ENCODE data around the gene ARL6IP4.
"Not testable (repeated sequence)": the region's sequence is repeated elsewhere in the genome, so short reads cannot be mapped to it uniquely, and the experiment has no call there.

Gene ARL6IP4

GRCh38 chr12:123011701-123012100 lies 31.2 kb downstream of the ARL6IP4 start:
- no peak for DNase-seq (ENCODE audit: low spot score)

- DNase-seq (ENCODE audit: low spot score) = no peak
Observed at GRCh38 chr12:123013185-123014095, 33.0 kb downstream of the ARL6IP4 start.

- not testable (repeated sequence) for DNase-seq (ENCODE audit: low spot score)
Observed at GRCh38 chr12:123014473-123014872, 34.0 kb downstream of the ARL6IP4 start.

- DNase-seq (ENCODE audit: low spot score) = no peak
Observed at GRCh38 chr12:123017753-123018152, 37.3 kb downstream of the ARL6IP4 start.

GRCh38 chr12:123019841-123020138 lies 39.3 kb downstream of the ARL6IP4 start:
- no peak for DNase-seq (ENCODE audit: low spot score)

- DNase-seq (ENCODE audit: low spot score) = no peak
Observed at GRCh38 chr12:123021688-123022604, 41.5 kb downstream of the ARL6IP4 start.

- no peak for DNase-seq (ENCODE audit: low spot score)
Observed at GRCh38 chr12:123022846-123023245, 42.4 kb downstream of the ARL6IP4 start.

- no peak for DNase-seq (ENCODE audit: low spot score)
Observed at GRCh38 chr12:123024819-123025391, 44.4 kb downstream of the ARL6IP4 start.

GRCh38 chr12:123026094-123026853 lies 45.8 kb downstream of the ARL6IP4 start:
- no peak for DNase-seq (ENCODE audit: low spot score)

GRCh38 chr12:123027726-123028445 lies 47.4 kb downstream of the ARL6IP4 start:
- no peak for DNase-seq (ENCODE audit: low spot score)

- DNase-seq (ENCODE audit: low spot score) = no peak
Observed at GRCh38 chr12:123028475-123028874, 48.0 kb downstream of the ARL6IP4 start.

- DNase-seq (ENCODE audit: low spot score) = no peak
Observed at GRCh38 chr12:123029550-123029949, 49.1 kb downstream of the ARL6IP4 start.

- no peak for DNase-seq (ENCODE audit: low spot score)
Observed at GRCh38 chr12:123030686-123031085, 50.2 kb downstream of the ARL6IP4 start.

GRCh38 chr12:123031171-123031845 lies 50.8 kb downstream of the ARL6IP4 start:
- no peak for DNase-seq (ENCODE audit: low spot score)

Measured in AG08396 (cell line).